CD4-positive, alpha-beta T cell (primary cell): ENCODE results near the gene NUDCD3. TPM values are rescaled to one million over a fixed set of nuclear protein-coding genes. Genes with fewer than 3 reads are reported as not detected.

Experiments used
- ATAC-seq: fragments of 200-7000 bp; cut with Tn5 transposase; one replicate; pipeline ENCODE4 v1.10.0; 2022; ENCODE audit warnings: mild to moderate bottlenecking; ENCODE audit not compliant: poor library complexity
- CTCF ChIA-PET: fragments of 350-600 bp; sonication (Branson Sonifier 250); formaldehyde crosslinking; loops from one replicate; lab custom pipeline; 2021; ENCODE audit warnings: antibody characterized with exemption, inconsistent platforms; lab: Charles Lee
- POLR2A ChIA-PET: fragments of 350-600 bp; sonication (Branson Sonifier 250); formaldehyde crosslinking; loops from one replicate; lab custom pipeline; 2021; ENCODE audit warnings: antibody characterized with exemption, inconsistent platforms; lab: Charles Lee
- DNase-seq, 14 experiments: peaks; one replicate each; pipeline ENCODE4 v3.0.0-alpha.2; 2013 to 2020; ENCODE audit warnings: mixed read lengths in 2 of 14
- H3K27ac ChIP-seq, 2 donors: one replicate each; pipeline versions ENCODE4 v1.5.1 to v1.7.0; 2013; ENCODE audit warnings: low read length in 2 of 2, low read depth in 1 of 2, mild to moderate bottlenecking in 1 of 2
- H3K27me3 ChIP-seq, 2 experiments: 1 replicate in 1 of 2; 2 replicates in 1 of 2; pipeline versions ENCODE4 v1.6.1 to v1.7.0; 2013; ENCODE audit warnings: low read length in 2 of 2, control low read depth in 1 of 2, mild to moderate bottlenecking in 1 of 2, moderate library complexity in 1 of 2; ENCODE audit not compliant: insufficient read depth in 2 of 2, control insufficient read depth in 1 of 2
- H3K36me3 ChIP-seq: one replicate; pipeline ENCODE4 v1.6.1; 2013; ENCODE audit warnings: low read length, control low read depth; ENCODE audit not compliant: insufficient read depth
- H3K4me1 ChIP-seq: one replicate; pipeline ENCODE4 v1.6.1; 2013; ENCODE audit warnings: low read length, control low read depth; ENCODE audit not compliant: insufficient read depth
- H3K4me3 ChIP-seq: one replicate; pipeline ENCODE4 v1.5.1; 2013; ENCODE audit warnings: mild to moderate bottlenecking, low read length, moderate library complexity
- H3K9me3 ChIP-seq, 2 experiments: 1 replicate in 1 of 2; 2 replicates in 1 of 2; pipeline versions ENCODE4 v1.6.1 to v1.7.0; 2013; ENCODE audit warnings: low read length in 2 of 2, mild to moderate bottlenecking in 2 of 2, control low read depth in 1 of 2, moderate library complexity in 1 of 2; ENCODE audit not compliant: control insufficient read depth in 1 of 2, insufficient read depth in 1 of 2
- H3K27ac Mint-ChIP-seq: one replicate; pipeline ENCODE4 v1.8.0; 2020; ENCODE audit warnings: mixed read lengths
- H3K27me3 Mint-ChIP-seq: one replicate; pipeline ENCODE4 v1.8.0; 2021; ENCODE audit warnings: mixed read lengths
- H3K36me3 Mint-ChIP-seq: one replicate; pipeline ENCODE4 v1.8.0; 2021; ENCODE audit warnings: low read depth, mixed read lengths
- H3K4me1 Mint-ChIP-seq: one replicate; pipeline ENCODE4 v1.8.0; 2021; ENCODE audit warnings: low read depth, mixed read lengths
- H3K4me3 Mint-ChIP-seq: one replicate; pipeline ENCODE4 v1.8.0; 2020; ENCODE audit warnings: mild to moderate bottlenecking, mixed read lengths
- H3K9me3 Mint-ChIP-seq: one replicate; pipeline ENCODE4 v1.8.0; 2020; ENCODE audit warnings: mixed read lengths
- CTCF ChIP-seq: fragments of 200-600 bp; IDR thresholded peaks from one replicate; pipeline ENCODE4 v1.8.0; 2022; ENCODE audit warnings: antibody characterized with exemption, mild to moderate bottlenecking
- intact Hi-C, 2 experiments: fragments of 100-400 bp; cut with DNase I in 1 of 2; cut with micrococcal nuclease in 1 of 2; formaldehyde crosslinking; loops; one replicate each; pipeline versions ENCODE4 v1.15.1 to v1.9.0; 2023 to 2025; cut with DNase I, micrococcal nuclease
- total RNA-seq, 174 experiments: library from RNA in 2 of 174; stranded (reverse) in 2 of 174; gene quantifications; one replicate each; pipeline ENCODE4 v1.2.3 and lab custom pipeline; 2021 to 2026

The NUDCD3 gene
- total RNA-seq, 2 experiments from 2014 or later, result 56.6 to 60.6 TPM

- no peaks in the 10 kb centered on the region for H3K9me3 Mint-ChIP-seq
- DNase-seq (no peak), ATAC-seq (no peak)
- H3K36me3 Mint-ChIP-seq, result peaks cover 96% of the 10 kb centered on the region
- ChIA-PET POLR2A (no interaction called here), CTCF (interaction anchor here (1.5 kb wide), 1 partner anchor 12 kb away, joined by 3 read pairs; no protein-coding TSS in a partner anchor)
- peaks cover 73% of the 10 kb centered on the region for H3K36me3 ChIP-seq
- H3K4me1 ChIP-seq, result peaks cover 10% of the 10 kb centered on the region
- no peak for TF ChIP-seq CTCF
- intact Hi-C loops, result loop anchor here in 1 of 2 experiments (10.0 kb wide), 1 partner anchor 128 kb away; no protein-coding TSS in a partner anchor
- H3K27ac ChIP-seq, result no peak overlapping the region
- H3K27me3 ChIP-seq, result no peaks in the 10 kb centered on the region
- no peaks in the 10 kb centered on the region for H3K9me3 ChIP-seq
- H3K4me3 Mint-ChIP-seq, result no peak overlapping the region
- H3K27ac Mint-ChIP-seq, result no peak overlapping the region
- H3K4me3 ChIP-seq, result no peak overlapping the region
- H3K4me1 Mint-ChIP-seq, result peaks cover 83% of the 10 kb centered on the region
- H3K27me3 Mint-ChIP-seq, result no peaks in the 10 kb centered on the region
Observed at GRCh38 chr7:44472843-44473242, 17.6 kb downstream of the NUDCD3 start.

GRCh38 chr7:44471850-44472249, 18.6 kb downstream of the NUDCD3 start:
- no peak for TF ChIP-seq CTCF
- H3K9me3 ChIP-seq, result no peaks in the 10 kb centered on the region
- H3K36me3 ChIP-seq, result peaks cover 78% of the 10 kb centered on the region
- Mint-ChIP-seq H3K9me3 (no peaks in the 10 kb centered on the region), H3K27me3 (no peaks in the 10 kb centered on the region), H3K4me1 (peaks cover 85% of the 10 kb centered on the region), H3K4me3 (no peak overlapping the region), H3K36me3 (peaks cover 98% of the 10 kb centered on the region), H3K27ac (no peak overlapping the region)
- H3K27ac ChIP-seq, result no peak overlapping the region
- ChIA-PET CTCF (no interaction called here), POLR2A (no interaction called here)
- no peak for DNase-seq
- H3K4me3 ChIP-seq, result no peak overlapping the region
- H3K27me3 ChIP-seq, result no peaks in the 10 kb centered on the region
- no peak for ATAC-seq
- peaks cover 11% of the 10 kb centered on the region for H3K4me1 ChIP-seq
- intact Hi-C loops, result loop anchor here in 1 of 2 experiments (10.0 kb wide), 1 partner anchor 127 kb away; no protein-coding TSS in a partner anchor

DNA sequence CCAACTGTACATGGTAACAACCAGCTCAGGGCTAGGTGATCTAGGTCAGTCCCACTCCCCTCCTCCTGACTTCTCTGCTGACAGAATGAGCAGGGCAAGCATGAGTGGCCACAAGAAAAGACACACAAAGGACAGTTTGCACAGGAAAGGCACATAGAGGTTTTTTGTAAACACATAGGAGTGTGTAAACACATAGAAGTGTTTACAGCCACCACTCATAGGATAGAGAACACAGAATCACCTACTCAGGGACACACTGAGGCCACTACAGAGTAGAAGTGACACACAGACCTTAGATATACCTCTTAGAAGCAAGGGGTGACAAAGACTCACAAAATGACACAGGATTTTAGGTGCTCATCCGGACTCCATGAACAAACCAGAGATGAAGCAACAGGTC, 19.0 kb downstream of the NUDCD3 start:
- no peaks in the 10 kb centered on the region for H3K27me3 Mint-ChIP-seq
- Histone ChIP-seq H3K4me3 (no peak overlapping the region), H3K27me3 (no peaks in the 10 kb centered on the region), H3K9me3 (no peaks in the 10 kb centered on the region), H3K27ac (no peak overlapping the region), H3K36me3 (peaks cover 75% of the 10 kb centered on the region), H3K4me1 (peaks cover 15% of the 10 kb centered on the region)
- TF ChIP-seq CTCF, result no peak
- H3K9me3 Mint-ChIP-seq, result no peaks in the 10 kb centered on the region
- intact Hi-C loops, result loop anchor here in 1 of 2 experiments (10.0 kb wide), 1 partner anchor 127 kb away; no protein-coding TSS in a partner anchor
- ATAC-seq, result no peak
- no peak overlapping the region for H3K4me3 Mint-ChIP-seq
- no peak overlapping the region for H3K27ac Mint-ChIP-seq
- no peak for DNase-seq
- peaks cover 84% of the 10 kb centered on the region for H3K4me1 Mint-ChIP-seq
- peaks cover 98% of the 10 kb centered on the region for H3K36me3 Mint-ChIP-seq
- ChIA-PET CTCF (no interaction called here), POLR2A (no interaction called here)
